Transverse colon (tissue), 4 donors: ENCODE measurements around the gene LRRC47. TPM values are rescaled to one million over a fixed set of nuclear protein-coding genes. Genes with fewer than 3 reads are reported as not detected.

Source experiments
- DNase-seq: peaks from one replicate; pipeline ENCODE4 v3.0.0-alpha.2; 2019
- H3K27ac ChIP-seq, 4 donors: fragments of 200-600 bp; sonication (generic); 2 replicates each; pipeline ENCODE4 v1.5.1; 2016 to 2018; ENCODE audit warnings: inconsistent platforms in 4 of 4
- H3K27me3 ChIP-seq: fragments of 200-600 bp; sonication (generic); 2 replicates; pipeline ENCODE4 v1.5.1; 2017; ENCODE audit warnings: inconsistent platforms
- H3K36me3 ChIP-seq, 4 donors: fragments of 200-600 bp; sonication (generic); 2 replicates each; pipeline ENCODE4 v1.5.1; 2017 to 2019; ENCODE audit warnings: inconsistent platforms in 4 of 4
- H3K4me1 ChIP-seq, 4 donors: fragments of 200-600 bp; sonication (generic); 2 replicates each; pipeline ENCODE4 v1.5.1; 2017 to 2020; ENCODE audit warnings: inconsistent platforms in 4 of 4
- H3K4me3 ChIP-seq, 4 donors: fragments of 200-600 bp; sonication (generic); 1 replicate in 1 of 4; 2 replicates in 3 of 4; pipeline versions ENCODE4 v1.5.1 to v1.6.1; 2017 to 2019; ENCODE audit warnings: inconsistent platforms in 4 of 4
- H3K9me3 ChIP-seq, 2 donors: fragments of 200-600 bp; sonication (generic); 2 replicates each; pipeline ENCODE4 v1.5.1; 2017 to 2019; ENCODE audit warnings: inconsistent platforms in 2 of 2
- EP300 ChIP-seq: sonication (generic); formaldehyde crosslinking; IDR thresholded peaks from one replicate; pipeline ENCODE4 v1.6.1; 2017; ENCODE audit warnings: antibody characterized with exemption, low read depth
- POLR2A ChIP-seq: fragments of 450-650 bp; IDR thresholded peaks from one replicate; pipeline ENCODE4 v1.6.1; 2016; ENCODE audit warnings: antibody characterized with exemption, mild to moderate bottlenecking, moderate library complexity
- POLR2AphosphoS5 ChIP-seq, 3 donors: sonication (generic); formaldehyde crosslinking; IDR thresholded peaks; one replicate each; pipeline ENCODE4 v1.6.1; 2016; ENCODE audit warnings: antibody characterized with exemption in 3 of 3
- WGBS, 2 donors: methylation state at CpG; one replicate each; pipeline ENCODE4 v1.1.5; 2018; ENCODE audit warnings: low coverage in 1 of 2; 5-methylcytosine and 5-hydroxymethylcytosine counted together
- in situ Hi-C, 4 donors: fragments of 200-750 bp; cut with MboI; loops; one replicate each; pipeline versions ENCODE4 v1.15.0 to v1.15.1; 2017; ENCODE audit warnings: low sequenced_read_pairs in 3 of 4, low pct_ligation_motif_present in 1 of 4, low pct_unique_long_range_greater_than_20kb in 1 of 4
- intact Hi-C: fragments of 100-400 bp; cut with DNase I; formaldehyde crosslinking; loops from one replicate; pipeline ENCODE4 v1.15.1; 2023; ENCODE audit warnings: low total_unique reads
- total RNA-seq, 4 donors: library from RNA; depleted of rRNA; stranded (reverse); fragments of >200 nt; gene quantifications; one replicate each; pipeline ENCODE4 v1.1.0, GENCODE V29; 2016
- TF ChIP-seq, protein P1 (sequence below), 5 experiments: fragments of 200-600 bp in 3 of 5; fragments of 450-650 bp in 2 of 5; sonication (generic) in 3 of 5; IDR thresholded peaks; 1 replicate in 2 of 5; 2 replicates in 3 of 5; pipeline ENCODE4 v1.5.1; 2016 to 2017; ENCODE audit warnings: antibody characterized with exemption in 5 of 5, inconsistent platforms in 3 of 5, mild to moderate bottlenecking in 2 of 5, moderate library complexity in 1 of 5

Gene LRRC47
- 10 to 100 TPM; 30.6 to 50.5 (median 38.0) TPM for total RNA-seq

DNA sequence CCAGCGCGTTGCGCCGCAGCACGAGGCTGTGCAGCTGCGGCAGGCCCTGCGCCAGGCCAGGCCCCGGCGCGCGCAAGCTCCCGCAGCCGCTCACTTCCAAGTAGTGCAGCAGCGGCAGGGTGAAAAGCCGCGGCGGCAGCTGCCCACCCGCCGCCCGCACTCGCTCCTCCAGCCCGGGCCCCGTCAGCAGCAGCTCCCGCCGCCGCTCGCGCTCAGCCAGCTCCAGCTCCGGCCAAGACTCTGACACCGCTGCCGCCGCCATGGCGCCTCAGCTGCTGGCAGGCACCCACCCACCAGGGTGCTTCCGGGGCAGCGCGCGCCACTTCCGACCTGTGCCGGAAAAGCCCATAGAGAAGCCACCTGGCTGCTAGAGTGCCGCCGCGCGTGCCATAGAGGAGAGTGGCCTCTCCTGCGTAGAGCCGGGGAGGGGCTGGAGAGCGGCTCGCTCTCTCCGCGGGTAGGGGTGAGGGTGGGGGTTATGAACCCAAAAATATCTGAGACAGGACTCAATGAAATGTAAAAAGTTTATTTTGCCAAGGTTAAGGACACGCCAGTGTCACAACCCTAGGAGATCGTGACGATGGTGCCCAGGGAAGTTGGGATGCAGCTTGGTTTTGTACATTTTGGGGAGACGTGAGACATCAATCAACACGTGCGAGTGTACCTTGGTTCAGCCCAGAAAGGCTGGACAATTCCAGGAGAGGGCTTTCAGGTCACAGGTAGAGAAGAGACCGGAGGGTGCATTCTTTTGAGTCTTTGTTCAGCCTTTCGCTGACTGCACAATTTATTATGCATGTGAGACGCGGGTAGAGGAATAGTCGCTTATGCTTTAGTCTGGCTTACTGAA is at the start of gene LRRC47:
TSS of gene LRRC47 (minus strand) at position 284 of the 847 bp plus-strand sequence. CDS start at position 262, 22 bp downstream.
- intact Hi-C loops = no loop called here

DNA sequence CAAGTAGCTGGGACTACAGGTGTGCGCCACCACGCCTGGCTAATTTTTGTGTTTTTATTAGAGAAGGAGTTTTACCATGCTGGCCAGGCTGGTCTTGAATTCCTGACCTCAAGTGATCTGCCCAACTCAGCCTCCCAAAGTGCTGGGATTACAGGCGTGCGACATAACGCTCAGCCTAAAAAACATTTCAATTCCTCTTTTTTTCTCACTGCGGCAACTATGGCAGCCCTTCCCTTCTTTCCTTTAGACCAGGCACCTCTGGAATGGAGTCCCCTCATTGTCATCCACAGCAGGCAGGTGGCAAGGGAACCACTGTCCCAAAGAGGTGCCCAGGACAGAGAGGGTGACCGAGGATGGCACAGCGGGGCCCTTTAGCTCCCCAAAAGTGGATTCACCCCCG is 46.6 kb upstream of the LRRC47 start:
- no peak for TF ChIP-seq POLR2A
- no peak for TF ChIP-seq POLR2AphosphoS5 (IDR thresholded peaks at IDR 0.05)
- TF ChIP-seq, protein P1, sequence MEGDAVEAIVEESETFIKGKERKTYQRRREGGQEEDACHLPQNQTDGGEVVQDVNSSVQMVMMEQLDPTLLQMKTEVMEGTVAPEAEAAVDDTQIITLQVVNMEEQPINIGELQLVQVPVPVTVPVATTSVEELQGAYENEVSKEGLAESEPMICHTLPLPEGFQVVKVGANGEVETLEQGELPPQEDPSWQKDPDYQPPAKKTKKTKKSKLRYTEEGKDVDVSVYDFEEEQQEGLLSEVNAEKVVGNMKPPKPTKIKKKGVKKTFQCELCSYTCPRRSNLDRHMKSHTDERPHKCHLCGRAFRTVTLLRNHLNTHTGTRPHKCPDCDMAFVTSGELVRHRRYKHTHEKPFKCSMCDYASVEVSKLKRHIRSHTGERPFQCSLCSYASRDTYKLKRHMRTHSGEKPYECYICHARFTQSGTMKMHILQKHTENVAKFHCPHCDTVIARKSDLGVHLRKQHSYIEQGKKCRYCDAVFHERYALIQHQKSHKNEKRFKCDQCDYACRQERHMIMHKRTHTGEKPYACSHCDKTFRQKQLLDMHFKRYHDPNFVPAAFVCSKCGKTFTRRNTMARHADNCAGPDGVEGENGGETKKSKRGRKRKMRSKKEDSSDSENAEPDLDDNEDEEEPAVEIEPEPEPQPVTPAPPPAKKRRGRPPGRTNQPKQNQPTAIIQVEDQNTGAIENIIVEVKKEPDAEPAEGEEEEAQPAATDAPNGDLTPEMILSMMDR (IDR thresholded peaks at IDR 0.05) = no peak
- no peak for TF ChIP-seq EP300
- Histone ChIP-seq H3K27me3 (no peaks in the 10 kb centered on the region), H3K27ac (no peak overlapping the region), H3K9me3 (no peaks in the 10 kb centered on the region), H3K36me3 (peaks cover 0 to 59% (median 22%) of the 10 kb centered on the region in 4 donors), H3K4me1 (no peaks in the 10 kb centered on the region), H3K4me3 (no peak overlapping the region)
- in situ Hi-C loops (no loop called here), intact Hi-C loops (no loop called here)
- WGBS, 2 donors = 89 to 96% methylated on average over 4 to 9 of the region's 9 CpGs
- no peak for DNase-seq

More for the DNA sequence above, at the start of gene LRRC47:
- no peaks in the 10 kb centered on the region for H3K9me3 ChIP-seq
- peaks cover 10% of the 10 kb centered on the region for H3K27me3 ChIP-seq
- in situ Hi-C loops = no loop called here
- 5% methylated on average over 12 to 30 of the region's 60 CpGs for WGBS, 2 donors
- peak within 1 kb of the TSS; percentile 71 to 87 (median 84) for H3K27ac ChIP-seq
- peaks cover 24 to 40% (median 28%) of the 10 kb centered on the region in 4 donors for H3K4me1 ChIP-seq
- TF ChIP-seq, protein P1 (IDR thresholded peaks at IDR 0.05) = peak in 2 of 5 experiments; percentile 11 to 12
- no peak for TF ChIP-seq EP300
- peak; percentile 70 for TF ChIP-seq POLR2A
- peak; percentile 70 to 87 (median 85) for TF ChIP-seq POLR2AphosphoS5 (IDR thresholded peaks at IDR 0.05)
- H3K4me3 ChIP-seq = peak within 1 kb of the TSS; percentile 88 to 99 (median 96)
- H3K36me3 ChIP-seq = no peaks in the 10 kb centered on the region
- peak; percentile 95 for DNase-seq

- 85 to 95% methylated on average over 2 to 7 of the region's 7 CpGs for whole genome bisulfite sequencing, 2 donors
- in situ Hi-C loops = no loop called here
- TF ChIP-seq, protein P1 (IDR thresholded peaks at IDR 0.05) = no peak
- no peak for TF ChIP-seq EP300
- no peak for TF ChIP-seq POLR2A
- no peak for TF ChIP-seq POLR2AphosphoS5 (IDR thresholded peaks at IDR 0.05)
- Histone ChIP-seq H3K36me3 (peaks cover 0 to 57% (median 23%) of the 10 kb centered on the region in 4 donors), H3K9me3 (no peaks in the 10 kb centered on the region), H3K4me3 (no peak overlapping the region), H3K27ac (no peak overlapping the region), H3K27me3 (no peaks in the 10 kb centered on the region), H3K4me1 (no peaks in the 10 kb centered on the region)
- DNase-seq = no peak
- intact Hi-C loops = no loop called here
Observed at GRCh38 chr1:3841491-3841890, 45.2 kb upstream of the LRRC47 start.

- intact Hi-C loops (no loop called here), in situ Hi-C loops (no loop called here)
- WGBS, 2 donors = 98 to 99% methylated on average over 11 of the region's 11 CpGs
- no peak overlapping the region for H3K4me3 ChIP-seq
- H3K36me3 ChIP-seq = peaks cover 0 to 55% (median 20%) of the 10 kb centered on the region in 4 donors
- TF ChIP-seq, protein P1 (IDR thresholded peaks at IDR 0.05) = no peak
- TF ChIP-seq POLR2AphosphoS5 (IDR thresholded peaks at IDR 0.05) = no peak
- H3K4me1 ChIP-seq = no peaks in the 10 kb centered on the region
- H3K27ac ChIP-seq = no peak overlapping the region
- no peaks in the 10 kb centered on the region for H3K27me3 ChIP-seq
- DNase-seq = no peak
- H3K9me3 ChIP-seq = no peaks in the 10 kb centered on the region
Observed at GRCh38 chr1:3838788-3839187, 42.5 kb upstream of the LRRC47 start.
